Progenitor cell of endocrine pancreas (in vitro differentiated cells): ENCODE measurements around the gene GFY. TPM values are rescaled to one million over a fixed set of nuclear protein-coding genes. Genes with fewer than 3 reads are reported as not detected.

ENCODE experiments used
- DNase-seq: peaks from one replicate; pipeline ENCODE4 v3.0.0; 2021; ENCODE audit warnings: low spot score; ENCODE audit not compliant: unreplicated experiment
- H3K27ac Mint-ChIP-seq: 2 replicates; pipeline ENCODE4 v1.8.0; 2021; ENCODE audit warnings: mild to moderate bottlenecking, moderate library complexity, mixed read lengths
- H3K27me3 Mint-ChIP-seq: 2 replicates; pipeline ENCODE4 v1.8.0; 2021; ENCODE audit warnings: mixed read lengths
- H3K36me3 Mint-ChIP-seq: 2 replicates; pipeline ENCODE4 v1.8.0; 2022; ENCODE audit warnings: mixed read lengths; ENCODE audit not compliant: insufficient read depth
- H3K4me1 Mint-ChIP-seq: 2 replicates; pipeline ENCODE4 v1.8.0; 2021; ENCODE audit warnings: low read depth, mixed read lengths
- H3K4me3 Mint-ChIP-seq: 2 replicates; pipeline ENCODE4 v1.8.0; 2021; ENCODE audit warnings: low read depth, mild to moderate bottlenecking, moderate library complexity, mixed read lengths
- H3K9me3 Mint-ChIP-seq: 2 replicates; pipeline ENCODE4 v1.8.0; 2021; ENCODE audit warnings: low read depth, mixed read lengths
- total RNA-seq: library from RNA; stranded (reverse); gene quantifications from 2 replicates; pipeline ENCODE4 v1.2.1, GENCODE V29; 2021
- TF ChIP-seq, protein P1 (sequence below): fragments of 200-600 bp; sonication (generic); IDR thresholded peaks from one replicate; pipeline ENCODE4 v1.5.0; 2021; ENCODE audit warnings: antibody characterized with exemption, mild to moderate bottlenecking; ENCODE audit not compliant: unreplicated experiment

GFY gene
- total RNA-seq, 1 donor from 2014 or later: not detected

DNA sequence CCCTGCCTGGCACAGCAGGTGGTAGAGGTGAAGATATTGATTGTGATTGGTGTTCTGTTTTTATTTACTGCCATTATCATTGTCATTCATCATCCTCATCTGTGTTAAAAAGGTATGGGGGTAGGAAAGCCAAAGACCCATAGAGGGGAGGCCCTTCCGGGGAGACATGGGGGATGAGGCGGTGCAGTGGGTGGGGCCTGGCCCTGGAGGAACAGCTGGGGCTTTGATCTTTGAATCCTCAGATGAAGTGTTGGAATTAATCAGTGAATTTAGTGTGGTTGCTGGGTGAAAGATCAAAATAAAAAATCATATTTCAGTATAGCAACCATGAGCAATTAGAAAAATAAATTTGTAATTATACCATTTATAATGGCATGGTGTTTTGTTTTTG lies 9.4 kb upstream of the GFY start:
- Mint-ChIP-seq H3K27ac (no peak overlapping the region), H3K4me3 (no peak overlapping the region), H3K36me3 (no peaks in the 10 kb centered on the region), H3K9me3 (no peaks in the 10 kb centered on the region), H3K4me1 (no peaks in the 10 kb centered on the region), H3K27me3 (peaks cover 78% of the 10 kb centered on the region)
- no peak for DNase-seq
- TF ChIP-seq, protein P1, sequence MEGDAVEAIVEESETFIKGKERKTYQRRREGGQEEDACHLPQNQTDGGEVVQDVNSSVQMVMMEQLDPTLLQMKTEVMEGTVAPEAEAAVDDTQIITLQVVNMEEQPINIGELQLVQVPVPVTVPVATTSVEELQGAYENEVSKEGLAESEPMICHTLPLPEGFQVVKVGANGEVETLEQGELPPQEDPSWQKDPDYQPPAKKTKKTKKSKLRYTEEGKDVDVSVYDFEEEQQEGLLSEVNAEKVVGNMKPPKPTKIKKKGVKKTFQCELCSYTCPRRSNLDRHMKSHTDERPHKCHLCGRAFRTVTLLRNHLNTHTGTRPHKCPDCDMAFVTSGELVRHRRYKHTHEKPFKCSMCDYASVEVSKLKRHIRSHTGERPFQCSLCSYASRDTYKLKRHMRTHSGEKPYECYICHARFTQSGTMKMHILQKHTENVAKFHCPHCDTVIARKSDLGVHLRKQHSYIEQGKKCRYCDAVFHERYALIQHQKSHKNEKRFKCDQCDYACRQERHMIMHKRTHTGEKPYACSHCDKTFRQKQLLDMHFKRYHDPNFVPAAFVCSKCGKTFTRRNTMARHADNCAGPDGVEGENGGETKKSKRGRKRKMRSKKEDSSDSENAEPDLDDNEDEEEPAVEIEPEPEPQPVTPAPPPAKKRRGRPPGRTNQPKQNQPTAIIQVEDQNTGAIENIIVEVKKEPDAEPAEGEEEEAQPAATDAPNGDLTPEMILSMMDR: no peak

DNA sequence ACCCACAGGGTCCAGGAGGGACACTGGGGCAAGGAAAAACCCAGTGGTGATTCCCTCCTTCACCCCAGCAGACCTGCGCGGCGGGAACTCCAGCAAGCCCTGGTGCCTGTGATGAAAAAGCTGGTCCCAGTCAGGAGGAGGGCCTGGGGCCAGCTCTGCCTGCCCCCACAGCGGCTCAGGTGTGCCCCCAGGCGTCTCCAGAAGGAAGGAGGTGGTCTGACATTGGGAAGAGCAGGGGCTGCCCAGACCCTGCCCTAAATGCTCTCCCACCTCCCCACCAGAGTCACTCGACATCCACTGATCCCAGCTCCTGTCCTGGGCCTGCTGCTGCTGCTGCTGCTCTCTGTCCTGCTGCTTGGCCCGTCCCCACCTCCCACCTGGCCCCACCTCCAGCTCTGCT lies 8.1 kb upstream of the GFY start:
- H3K36me3 Mint-ChIP-seq: no peaks in the 10 kb centered on the region
- DNase-seq: no peak
- H3K9me3 Mint-ChIP-seq: no peaks in the 10 kb centered on the region
- H3K4me1 Mint-ChIP-seq: no peaks in the 10 kb centered on the region
- peaks cover 81% of the 10 kb centered on the region for H3K27me3 Mint-ChIP-seq
- H3K4me3 Mint-ChIP-seq: no peak overlapping the region
- TF ChIP-seq, protein P1: no peak
- H3K27ac Mint-ChIP-seq: no peak overlapping the region

DNA sequence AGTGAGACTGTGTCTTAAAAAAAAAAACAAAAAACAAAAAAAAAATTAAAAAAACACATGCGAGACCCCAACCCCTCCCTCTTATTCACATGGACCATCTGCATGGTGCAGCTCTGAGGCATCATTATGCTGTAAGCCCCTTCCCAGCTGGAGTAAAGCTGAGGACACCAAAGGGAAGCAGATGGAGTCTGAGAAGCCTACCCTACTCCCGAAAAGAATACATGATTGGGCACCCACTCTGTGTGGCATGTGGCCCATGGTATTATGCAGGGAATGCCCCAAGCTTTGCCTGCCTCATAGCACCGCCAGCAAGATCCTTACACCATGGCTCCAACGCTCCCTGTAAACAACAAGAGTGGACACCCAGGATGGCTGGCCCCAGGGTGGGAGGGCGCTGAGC lies 6.7 kb upstream of the GFY start:
- Mint-ChIP-seq H3K27ac (no peak overlapping the region), H3K27me3 (peaks cover 79% of the 10 kb centered on the region), H3K4me1 (no peaks in the 10 kb centered on the region), H3K9me3 (no peaks in the 10 kb centered on the region), H3K36me3 (no peaks in the 10 kb centered on the region), H3K4me3 (no peak overlapping the region)
- DNase-seq: no peak
- TF ChIP-seq, protein P1: no peak

DNA sequence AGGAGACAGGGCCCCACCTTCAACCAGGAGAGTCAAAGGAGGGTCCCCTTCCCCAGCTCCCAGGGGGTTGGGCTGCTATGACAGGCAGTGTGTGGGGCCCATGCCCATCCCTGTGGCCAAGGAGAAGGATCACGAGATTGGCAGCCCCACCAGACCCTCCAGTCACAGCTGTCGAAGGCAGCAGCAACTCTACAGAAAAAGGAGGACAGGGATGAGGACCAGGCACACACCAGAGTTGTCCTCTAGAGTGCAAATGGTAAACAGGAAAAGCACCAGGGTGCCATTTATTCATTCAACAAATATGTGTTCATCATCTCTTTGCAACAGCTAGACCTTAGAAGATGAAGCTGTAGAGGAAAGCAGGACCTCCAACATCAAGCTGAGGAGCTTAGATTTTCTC lies 6.0 kb upstream of the GFY start:
- Mint-ChIP-seq H3K4me3 (no peak overlapping the region), H3K4me1 (peaks cover 1% of the 10 kb centered on the region), H3K27me3 (peaks cover 79% of the 10 kb centered on the region), H3K27ac (no peak overlapping the region), H3K36me3 (no peaks in the 10 kb centered on the region), H3K9me3 (no peaks in the 10 kb centered on the region)
- no peak for DNase-seq
- TF ChIP-seq, protein P1: no peak

DNA sequence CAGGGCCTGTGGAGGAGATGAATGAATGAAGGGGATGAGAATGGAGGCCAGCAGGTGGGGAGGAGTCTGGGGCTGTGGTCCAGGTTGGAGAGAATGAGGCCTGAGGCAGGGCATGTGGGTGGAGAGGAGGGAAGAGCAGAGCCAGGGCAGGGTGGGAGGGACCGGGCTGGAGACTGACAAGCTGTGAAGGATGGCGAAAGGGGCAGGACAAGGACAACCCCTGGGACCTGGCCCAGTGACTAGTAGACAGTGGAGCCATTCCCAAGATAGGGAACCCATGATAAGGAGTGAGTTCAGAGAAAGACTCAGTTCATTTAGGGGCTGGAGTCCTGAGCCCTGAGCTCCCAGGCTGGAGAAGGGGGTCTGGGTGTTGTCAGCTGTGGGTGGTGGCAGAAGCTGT lies 5.0 kb upstream of the GFY start:
- H3K36me3 Mint-ChIP-seq: no peaks in the 10 kb centered on the region
- no peak overlapping the region for H3K4me3 Mint-ChIP-seq
- H3K27ac Mint-ChIP-seq: no peak overlapping the region
- H3K4me1 Mint-ChIP-seq: peaks cover 1% of the 10 kb centered on the region
- peaks cover 88% of the 10 kb centered on the region for H3K27me3 Mint-ChIP-seq
- H3K9me3 Mint-ChIP-seq: no peaks in the 10 kb centered on the region
- TF ChIP-seq, protein P1: no peak
- no peak for DNase-seq
